Midbrain (tissue), 1 donor: ENCODE measurements around the gene SHROOM3.

ENCODE experiments used
- DNase-seq: peaks from one replicate; lab custom pipeline; 2025; lab: John Stamatoyannopoulos, UW

SHROOM3 gene

DNA sequence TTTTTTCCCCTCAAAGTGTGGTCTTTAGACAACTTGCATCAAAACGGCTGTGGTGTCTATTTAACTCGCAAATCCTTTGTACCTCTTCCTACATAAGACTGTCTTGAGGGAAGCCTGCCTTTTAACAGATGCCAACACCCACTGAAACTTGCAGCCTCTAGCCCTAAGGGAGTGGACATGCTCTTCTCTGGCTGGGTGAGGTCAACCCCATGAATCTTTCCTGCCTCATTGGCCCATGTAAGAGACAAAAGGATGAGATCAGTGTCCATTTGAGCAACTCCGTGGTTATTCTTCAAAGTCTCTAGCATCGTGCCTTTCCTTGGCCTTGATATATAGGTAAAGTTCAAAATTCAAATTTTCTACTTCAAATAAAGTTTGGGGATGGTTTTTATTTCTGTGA lies 134.7 kb downstream of the SHROOM3 start:
- no peak for DNase-seq

DNA sequence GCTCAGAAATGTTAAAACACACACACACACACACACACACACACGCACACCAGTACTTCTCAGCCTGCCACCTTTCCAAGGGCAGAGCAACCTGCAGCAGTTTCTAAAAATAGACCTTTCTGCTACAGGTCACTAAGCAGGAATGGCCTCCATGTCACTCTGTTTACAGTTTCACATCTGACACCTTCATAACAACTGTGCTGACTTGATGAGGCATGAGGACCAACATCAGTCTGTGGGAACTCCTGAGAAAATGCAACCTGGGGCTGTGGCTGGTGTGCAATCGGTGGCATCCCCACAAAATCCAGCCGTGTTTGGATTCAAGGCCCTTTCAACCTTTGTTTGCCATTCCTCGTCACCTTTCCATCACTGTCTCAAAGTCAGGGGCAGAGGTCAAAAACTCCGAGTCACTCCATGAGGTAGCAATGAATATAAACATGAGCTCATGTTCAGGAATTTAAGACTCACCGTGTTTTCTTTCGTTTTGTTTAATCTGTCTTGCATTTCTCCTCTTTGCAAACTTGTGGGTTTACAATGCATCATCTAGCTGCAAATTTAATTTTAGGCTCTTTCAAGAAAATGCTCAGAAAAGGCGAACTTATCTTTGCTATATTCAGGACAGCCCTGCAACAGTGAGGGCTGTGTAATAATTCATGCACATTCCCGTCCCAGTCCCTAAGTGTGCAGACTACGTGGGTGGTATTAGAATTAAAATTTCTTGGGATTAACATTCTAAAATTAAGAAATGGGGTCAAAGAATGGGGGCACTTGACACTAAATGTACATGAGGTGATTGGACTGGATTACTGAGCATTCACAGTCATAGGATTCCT lies 135.3 kb downstream of the SHROOM3 start:
- no peak for DNase-seq

DNA sequence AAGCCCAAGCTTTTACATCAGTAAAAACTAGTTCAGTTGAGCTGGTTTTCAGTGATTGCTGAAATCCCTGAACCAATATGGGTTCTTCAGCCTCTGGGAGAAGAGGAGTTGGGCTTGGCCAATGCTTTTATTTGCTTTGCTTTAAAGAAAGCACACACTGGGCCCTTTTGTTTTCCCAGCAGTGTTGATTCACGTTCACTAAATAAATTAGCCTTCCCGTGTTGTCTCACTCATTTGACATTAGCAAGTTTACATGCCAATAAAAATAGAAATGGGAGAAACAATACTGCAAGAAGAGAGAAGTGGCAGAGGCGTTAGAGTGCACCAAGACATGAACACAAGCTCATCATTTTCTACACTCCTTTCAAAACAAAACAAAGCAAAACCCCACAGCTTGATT lies 136.2 kb downstream of the SHROOM3 start:
- no peak for DNase-seq

DNA sequence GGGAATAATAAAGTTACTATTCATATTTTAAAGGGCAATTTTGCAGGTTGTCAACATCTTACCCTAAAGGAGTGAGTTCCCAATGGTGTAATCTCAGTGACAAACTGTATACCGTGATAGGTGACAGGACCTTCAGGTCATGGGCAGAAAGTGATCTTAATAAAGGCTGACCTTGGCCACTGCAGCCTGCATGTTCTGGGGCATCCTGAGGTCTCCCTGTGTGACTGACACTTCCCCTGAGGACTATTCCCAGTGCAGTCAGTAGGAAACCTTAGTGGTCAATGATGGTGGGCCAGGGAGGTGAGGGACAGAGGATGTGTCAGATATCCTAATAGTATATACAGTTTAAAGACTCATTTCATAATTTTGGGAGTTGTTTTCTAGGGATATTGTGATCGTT lies 137.2 kb downstream of the SHROOM3 start:
- no peak for DNase-seq

DNA sequence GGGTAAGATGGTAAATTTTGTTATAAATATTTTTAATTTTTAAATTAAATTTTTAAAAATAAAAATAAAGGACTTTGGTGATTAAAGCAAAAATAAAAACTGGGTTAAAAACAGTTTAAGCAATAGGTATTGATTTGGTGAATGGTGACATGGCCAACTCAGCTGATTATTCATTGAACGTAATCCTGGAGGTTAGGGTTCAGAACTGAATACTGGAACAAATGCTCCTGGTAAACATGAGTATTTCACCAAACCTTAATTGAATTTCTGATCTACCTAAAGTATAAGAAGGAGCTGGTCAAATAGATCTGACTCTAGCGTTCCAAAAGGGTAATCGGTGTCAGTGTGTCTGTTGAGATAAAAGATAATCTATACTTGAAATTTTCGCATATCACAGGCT lies 141.8 kb downstream of the SHROOM3 start:
- no peak for DNase-seq

DNA sequence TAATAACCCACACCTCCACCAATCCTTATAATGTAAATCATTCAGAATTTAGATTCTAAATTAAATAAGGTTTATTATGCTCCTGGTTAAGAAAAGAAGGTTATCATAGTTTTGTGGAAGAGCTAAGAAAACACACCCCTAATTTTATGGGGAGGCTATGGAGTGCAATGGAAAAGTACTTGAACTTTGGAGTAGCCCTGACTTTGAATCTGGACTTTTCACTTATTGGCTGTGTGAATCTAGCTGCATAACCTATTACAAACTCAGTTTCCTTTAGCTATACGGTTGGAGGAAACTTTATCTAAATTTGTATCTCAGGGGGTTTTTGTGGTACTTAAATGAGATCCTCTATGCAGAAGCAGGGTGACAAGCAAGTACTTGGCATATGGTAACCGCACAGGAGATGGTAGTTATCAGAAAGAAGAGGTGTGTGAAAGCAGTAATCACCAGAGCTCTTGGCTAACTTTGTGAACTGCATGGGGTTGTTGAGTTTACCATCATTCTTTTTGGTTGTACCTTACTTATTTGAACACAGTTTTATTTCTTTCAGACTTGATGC lies 143.1 kb downstream of the SHROOM3 start:
- DNase-seq, result no peak

DNA sequence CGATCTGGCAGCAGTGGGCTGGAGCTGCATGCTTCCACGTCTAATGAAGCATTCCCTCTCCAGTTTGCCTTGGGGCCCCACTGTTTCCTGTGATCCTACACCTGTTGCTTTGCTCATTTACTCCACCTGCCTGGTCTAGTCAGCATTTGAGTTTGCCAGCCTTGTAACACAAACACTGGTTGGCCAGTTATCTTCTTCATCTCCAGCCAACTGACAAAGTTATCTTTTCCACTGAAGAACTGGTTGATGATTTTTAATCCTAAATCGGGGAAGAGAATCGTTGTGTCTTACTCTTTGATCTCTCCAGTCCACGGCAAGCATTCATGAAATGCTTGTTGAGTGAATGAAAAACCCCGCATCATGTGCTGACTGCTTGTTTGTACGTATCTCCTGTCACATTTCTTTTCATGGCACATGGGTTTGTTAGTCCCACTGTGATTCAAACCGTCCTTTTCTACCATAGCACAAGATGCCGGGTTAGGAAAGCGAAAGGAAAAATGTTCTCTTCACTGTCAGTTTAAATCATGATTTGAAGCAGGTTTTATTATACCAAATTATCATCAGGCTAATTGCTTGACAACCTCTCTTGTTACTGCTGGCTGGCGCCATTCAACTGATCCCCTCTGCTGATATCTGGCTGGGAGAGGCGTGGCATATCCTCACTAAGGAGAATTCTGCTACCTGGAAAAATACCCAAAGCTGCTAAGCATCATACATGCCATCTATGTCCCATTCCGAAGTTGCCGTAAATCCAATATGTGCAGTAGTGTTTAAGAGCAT lies 144.8 kb downstream of the SHROOM3 start:
- DNase-seq, result no peak

DNA sequence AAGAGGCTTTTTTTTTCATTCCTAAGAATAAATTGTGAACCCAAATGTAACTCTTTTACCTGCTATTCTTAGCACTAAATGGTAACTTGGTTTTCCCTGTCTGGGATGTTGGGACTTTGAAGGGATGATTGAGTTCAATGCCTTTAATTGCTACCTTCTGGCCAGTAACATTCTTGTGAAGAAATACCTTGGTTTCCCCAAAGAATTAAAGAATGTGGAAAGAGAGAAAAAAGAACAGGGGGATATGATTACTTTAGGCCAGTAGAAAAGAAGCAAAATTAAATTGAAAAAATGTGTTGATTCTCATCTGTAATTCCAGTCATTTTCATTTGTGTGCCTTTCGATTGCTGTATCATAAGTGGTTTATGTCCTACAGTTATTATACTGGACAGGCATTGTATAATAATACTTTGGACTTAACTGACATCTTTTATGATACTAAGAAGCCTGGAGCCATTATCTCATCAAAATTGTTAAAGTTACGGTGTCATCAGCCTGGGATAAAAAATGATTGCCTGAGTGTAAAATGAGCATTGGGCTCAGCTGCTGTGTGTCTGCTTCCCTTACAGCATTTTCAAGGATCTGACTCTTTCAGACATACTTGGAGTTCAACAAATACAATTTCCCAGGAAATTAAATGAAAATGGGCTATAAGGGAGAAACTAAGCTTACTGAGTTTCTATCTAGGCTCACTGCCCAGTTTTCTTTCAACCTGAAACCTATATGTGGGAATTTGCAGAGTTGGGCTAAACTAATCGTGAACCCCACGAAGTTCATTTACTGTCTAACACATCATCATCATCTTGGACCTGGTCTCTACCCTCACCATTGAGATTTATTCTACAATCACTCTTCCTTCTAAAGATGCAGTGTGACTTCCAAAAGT lies 146.3 kb downstream of the SHROOM3 start:
- no peak for DNase-seq

DNA sequence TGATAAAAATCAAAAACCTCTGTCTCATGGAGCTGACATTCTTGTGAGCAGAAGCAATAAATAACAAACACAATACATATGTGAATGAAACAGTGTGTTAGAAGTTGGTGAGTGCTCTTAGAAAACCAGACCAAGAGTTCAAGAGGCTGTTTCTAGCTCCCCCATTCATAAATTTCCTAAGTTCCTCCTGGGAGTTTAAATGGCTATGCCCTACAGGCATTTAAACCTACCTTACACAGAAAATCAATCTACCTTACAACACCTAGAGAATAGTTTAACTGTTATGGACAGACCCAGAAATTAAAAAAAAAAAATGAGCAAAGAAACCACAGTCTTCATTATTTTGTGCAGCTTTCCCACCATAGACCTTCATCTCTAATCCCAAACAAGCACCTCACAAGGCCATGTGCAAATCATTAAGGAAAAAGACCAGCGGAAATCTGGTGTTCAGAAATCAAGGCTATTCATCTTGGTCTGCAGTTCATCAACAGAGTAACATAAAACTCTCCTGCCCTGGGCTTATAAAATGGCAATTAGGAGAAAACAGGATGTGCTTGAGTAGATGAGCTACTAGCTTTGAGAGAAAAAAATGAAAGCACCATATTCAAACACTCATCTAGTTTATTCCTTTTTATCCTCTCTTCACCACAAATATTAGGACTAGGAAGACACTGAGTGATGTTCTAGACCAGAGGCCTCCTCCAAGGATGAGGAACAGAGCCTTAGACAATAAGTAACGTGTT lies 147.2 kb downstream of the SHROOM3 start:
- DNase-seq, result no peak

DNA sequence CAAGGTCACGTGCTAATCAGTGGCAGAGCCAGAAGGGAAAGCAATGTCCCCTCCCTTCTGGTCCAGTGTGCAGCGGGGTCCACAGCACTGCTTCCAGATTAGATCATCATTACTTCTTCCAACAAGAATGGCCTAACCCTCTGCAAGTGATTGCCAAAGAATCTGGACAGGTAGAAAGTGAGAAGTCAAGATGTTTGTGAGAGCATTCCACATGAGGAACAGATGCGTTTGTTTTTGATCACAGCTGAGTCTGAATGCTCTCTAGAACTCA lies 147.7 kb downstream of the SHROOM3 start:
- DNase-seq, result no peak

DNA sequence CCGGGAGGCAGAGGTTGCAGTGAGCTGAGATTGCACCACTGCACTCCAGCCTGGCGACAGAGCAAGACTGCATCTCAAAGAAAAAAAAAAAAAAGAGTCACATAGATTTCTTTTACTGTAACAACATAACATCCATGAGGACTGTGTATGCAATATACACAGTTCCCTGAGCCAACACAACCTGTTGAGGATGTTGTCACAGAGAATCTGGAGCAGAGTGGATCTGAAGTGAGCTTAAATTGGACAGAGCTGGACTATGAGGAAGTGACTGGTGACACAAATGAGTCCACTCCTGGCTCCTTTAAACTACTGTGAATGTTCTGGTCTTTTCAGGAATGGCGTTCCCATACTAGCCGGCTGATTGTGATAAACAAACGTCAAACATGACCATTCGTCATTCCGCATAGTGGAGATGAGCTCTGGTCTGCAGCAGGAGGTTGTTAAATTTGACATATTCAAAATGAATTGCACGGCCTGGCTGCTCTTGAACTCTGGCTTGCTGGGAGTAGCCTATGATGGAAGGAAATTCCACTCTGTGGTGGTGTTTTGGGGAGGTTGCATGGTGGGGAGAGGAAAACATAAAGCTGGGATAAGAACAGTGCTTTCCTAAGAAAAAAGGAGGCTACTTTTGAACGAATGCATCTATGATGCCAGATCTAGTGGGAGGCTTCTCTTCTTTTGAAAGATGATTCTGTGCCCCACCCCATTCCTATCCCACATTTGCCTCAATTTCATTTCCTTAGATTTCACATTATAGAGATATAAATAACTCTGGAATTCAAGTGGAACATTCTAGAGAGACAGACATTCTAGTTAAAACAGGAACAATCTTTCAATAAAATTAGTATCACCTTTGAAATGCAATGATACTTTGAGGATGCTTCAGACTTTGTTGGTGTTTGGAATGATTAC lies 149.5 kb downstream of the SHROOM3 start:
- no peak for DNase-seq

DNA sequence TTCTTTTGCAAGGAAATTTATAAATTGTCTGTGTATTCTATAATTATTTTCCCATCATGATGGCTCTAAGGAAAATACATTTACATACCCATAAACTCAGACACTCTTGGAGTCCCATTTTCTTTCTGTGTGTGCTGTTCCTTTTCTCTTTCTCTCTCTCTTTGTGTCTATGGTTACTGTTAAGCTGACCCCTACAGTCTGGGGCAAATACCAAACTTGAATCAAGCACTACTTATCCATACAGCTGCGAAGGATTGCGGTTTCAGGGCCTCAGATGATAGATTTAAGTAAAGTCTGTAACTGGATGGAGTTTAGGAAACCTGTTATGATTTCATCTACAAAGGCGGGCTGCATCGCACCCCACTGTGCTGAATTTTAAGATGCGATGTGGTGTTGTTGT lies 150.2 kb downstream of the SHROOM3 start:
- DNase-seq, result no peak

DNA sequence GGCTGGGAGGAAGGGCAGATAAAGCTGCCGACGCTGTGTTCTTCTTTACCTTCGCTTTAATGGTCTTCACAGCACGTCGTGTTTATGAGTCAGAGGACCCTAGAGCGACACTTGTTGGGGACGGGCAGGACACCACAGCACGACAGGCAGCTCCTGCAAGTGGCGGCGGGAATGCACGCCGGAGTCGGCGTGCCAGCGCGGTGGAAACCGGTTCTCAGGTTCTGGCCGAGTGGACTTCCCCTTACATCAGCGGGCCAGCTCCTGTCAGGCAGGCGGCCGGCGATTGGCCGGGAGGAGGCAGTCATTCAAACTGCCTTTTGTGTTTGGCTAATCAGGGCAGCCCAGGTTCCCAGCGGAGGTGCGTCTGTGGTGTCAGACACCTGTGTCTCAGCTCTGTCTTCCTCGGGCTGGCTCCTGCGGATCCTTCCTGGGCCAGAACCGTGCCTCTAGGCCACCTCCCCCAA lies 150.9 kb downstream of the SHROOM3 start:
- peak; percentile 43 for DNase-seq

DNA sequence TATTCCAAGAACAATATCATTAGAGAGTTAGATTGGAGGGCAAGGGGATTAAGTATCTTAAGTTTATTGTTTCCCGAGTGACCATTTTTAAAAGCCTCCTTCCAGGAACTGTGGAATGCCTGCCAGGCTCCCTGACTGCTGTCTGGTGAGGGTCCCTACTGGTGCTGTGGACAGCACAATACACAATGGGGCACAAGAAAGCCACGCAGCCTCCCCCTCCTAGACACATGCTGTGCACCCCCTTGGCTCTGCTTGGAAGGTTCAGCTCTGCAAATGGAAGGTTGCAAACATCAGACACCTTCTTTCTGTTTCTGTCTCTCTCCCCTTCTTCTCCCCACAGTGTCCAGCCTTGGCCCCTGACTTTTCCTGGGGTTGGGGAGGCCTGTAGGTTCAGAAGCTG lies 153.2 kb downstream of the SHROOM3 start:
- DNase-seq, result no peak

DNA sequence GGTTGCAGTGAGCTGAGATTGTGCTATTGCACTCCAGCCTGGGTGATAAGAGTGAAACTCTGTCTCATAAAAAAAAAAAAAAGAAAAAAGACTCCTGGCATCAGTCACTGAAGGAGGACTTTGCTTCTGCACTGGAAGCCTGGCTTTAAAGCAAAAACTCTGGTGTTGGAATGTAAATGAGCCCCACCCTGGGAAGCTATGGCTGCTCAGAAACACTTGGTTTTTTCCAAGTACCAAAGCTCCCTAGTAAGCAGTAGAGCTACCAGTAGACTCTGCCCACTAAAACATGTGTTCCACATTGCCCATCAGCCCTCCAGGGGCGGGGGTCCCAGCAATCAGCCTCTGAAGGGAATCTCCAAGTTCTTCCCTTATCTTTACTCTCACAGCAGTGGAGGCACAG lies 154.4 kb downstream of the SHROOM3 start:
- DNase-seq, result no peak

DNA sequence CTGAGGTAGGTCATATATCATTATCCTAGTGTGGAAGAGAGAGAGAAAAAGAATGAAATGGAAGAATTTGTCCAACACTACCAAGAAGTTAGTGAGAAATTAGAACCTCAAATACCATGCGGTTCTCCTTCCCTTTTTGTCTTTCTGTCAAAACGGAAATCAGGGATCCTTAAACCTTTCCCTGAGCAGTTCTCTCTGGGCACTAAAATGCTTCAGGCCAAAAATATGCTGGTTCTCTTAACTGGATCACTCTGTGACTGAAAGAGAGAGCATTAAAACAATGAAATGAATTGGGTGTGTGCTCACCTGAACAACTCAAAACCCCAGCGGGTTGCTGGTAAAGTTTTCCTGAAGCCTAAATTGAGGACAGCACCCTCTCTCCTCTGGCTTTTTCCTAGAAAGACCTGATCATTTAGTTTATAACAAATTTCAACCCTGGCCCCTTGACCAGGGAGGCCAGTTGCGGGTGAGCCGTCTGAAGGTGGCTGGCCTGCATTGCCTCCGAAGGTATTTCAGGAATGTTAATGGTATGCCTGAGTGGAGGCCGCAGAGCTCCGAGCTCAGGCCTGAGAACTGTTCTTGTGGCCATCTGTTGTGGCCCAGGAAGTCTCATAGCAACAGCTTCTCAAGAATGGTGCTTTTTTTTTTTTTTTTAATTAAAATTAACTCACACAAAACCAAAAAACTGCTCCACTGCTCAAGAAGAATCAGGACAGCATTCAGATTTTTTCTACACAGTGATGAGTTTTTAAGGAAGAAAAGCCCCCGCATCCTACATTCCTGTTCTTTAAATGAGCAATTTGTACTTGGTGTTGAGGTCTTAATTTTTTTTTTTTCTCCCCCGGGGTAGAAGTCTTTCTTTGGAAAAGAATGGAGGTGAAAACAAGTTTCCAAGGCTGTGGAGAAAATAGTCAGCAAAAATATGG lies 155.1 kb downstream of the SHROOM3 start:
- DNase-seq, result no peak

DNA sequence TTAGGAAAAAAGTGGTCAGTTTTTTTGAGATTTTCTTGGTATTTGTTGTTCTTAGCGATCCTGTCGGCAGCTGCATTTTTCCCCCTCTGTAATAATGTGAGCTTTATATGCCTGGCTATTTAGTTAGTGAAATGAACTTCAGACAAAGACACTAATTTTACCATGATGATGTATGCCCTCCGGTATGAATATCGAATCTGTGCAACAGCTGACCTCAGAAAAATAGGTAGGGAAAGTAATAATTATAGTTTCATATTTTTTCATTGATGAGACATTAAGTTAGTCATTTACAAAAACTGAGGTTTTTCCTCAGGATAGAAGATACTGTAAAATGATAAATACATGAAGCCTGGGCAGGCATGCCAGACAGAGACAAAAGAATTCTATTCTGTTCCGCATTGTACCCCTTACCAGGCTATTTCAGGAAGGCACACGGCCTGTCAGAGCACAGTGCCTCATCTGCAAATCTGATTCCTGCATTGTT lies 155.8 kb downstream of the SHROOM3 start:
- no peak for DNase-seq

DNA sequence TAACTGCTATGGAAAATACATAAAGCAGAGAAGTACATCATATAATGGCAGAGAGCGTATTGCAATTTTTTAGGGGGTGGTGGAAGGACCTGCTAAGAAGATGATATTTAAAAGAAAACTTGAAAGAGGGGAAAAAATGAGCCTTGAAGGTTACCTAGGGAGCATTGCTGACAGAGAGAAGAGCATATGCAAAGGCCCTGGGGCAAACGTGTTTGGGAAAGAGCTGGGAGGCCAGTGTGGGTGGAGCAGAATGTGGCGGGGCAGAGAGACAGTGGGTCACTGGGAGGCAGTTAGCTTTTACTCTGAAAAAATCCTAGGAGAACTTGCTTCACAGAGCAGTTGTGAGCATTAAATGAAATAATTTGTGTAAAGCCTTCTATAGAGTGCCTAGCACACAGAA lies 157.0 kb downstream of the SHROOM3 start:
- DNase-seq, result no peak

DNA sequence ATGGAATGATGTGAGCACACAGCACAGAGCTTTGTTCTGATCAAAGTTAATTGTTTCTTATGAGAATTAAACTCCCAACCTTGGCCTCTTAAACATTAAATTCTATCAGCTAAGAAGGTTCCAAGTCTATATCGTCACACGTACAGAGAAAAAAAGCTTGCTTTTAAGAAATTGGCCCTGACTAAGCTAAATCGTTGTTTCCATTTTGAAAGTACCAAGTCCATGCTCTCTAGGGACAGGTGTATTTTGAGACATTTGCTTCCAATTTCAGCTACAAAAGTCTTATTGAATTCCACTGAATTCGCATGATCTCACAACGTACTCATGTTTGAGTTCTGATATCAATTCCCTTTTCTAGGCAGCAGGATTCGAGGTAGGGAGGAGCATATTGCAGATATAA lies 157.4 kb downstream of the SHROOM3 start:
- no peak for DNase-seq
